Activated CD4-positive, alpha-beta memory T cell treated with anti-CD3 and anti-CD28 coated beads for 36 hours (primary cell): ENCODE data around the gene USP33. TPM values are rescaled to one million over a fixed set of nuclear protein-coding genes. Genes with fewer than 3 reads are reported as not detected.
"Not testable (repeated sequence)": the region's sequence is repeated elsewhere in the genome, so short reads cannot be mapped to it uniquely, and the experiment has no call there.

Experiments used
- CTCF ChIA-PET: fragments of 350-600 bp; sonication (Branson Sonifier 250); formaldehyde crosslinking; loops from one replicate; lab custom pipeline; 2021; ENCODE audit warnings: antibody characterized with exemption, inconsistent platforms; lab: Charles Lee
- POLR2A ChIA-PET: fragments of 350-600 bp; sonication (Branson Sonifier 250); formaldehyde crosslinking; loops from one replicate; lab custom pipeline; 2021; ENCODE audit warnings: antibody characterized with exemption; lab: Charles Lee
- DNase-seq: peaks from one replicate; pipeline ENCODE4 v3.0.0-alpha.2; 2020
- H3K27ac Mint-ChIP-seq: one replicate; pipeline ENCODE4 v1.8.0; 2021; ENCODE audit warnings: mixed read lengths
- H3K27me3 Mint-ChIP-seq: one replicate; pipeline ENCODE4 v1.8.0; 2021; ENCODE audit warnings: mixed read lengths
- H3K36me3 Mint-ChIP-seq: one replicate; pipeline ENCODE4 v1.8.0; 2021; ENCODE audit warnings: mixed read lengths
- H3K4me1 Mint-ChIP-seq: one replicate; pipeline ENCODE4 v1.8.0; 2021; ENCODE audit warnings: low read depth, mixed read lengths
- H3K4me3 Mint-ChIP-seq: one replicate; pipeline ENCODE4 v1.8.0; 2021; ENCODE audit warnings: mild to moderate bottlenecking, mixed read lengths
- H3K9me3 Mint-ChIP-seq: one replicate; pipeline ENCODE4 v1.8.0; 2021; ENCODE audit warnings: mixed read lengths
- intact Hi-C: fragments of 100-400 bp; cut with micrococcal nuclease; formaldehyde crosslinking; loops from one replicate; pipeline ENCODE4 v1.15.1; 2023
- total RNA-seq, 2 experiments: library from RNA; stranded (reverse); gene quantifications; one replicate each; pipeline ENCODE4 v1.2.3, GENCODE V29; 2021

The USP33 gene
- total RNA-seq, 2 experiments from 2014 or later, result 37.7 to 41.0 TPM

DNA sequence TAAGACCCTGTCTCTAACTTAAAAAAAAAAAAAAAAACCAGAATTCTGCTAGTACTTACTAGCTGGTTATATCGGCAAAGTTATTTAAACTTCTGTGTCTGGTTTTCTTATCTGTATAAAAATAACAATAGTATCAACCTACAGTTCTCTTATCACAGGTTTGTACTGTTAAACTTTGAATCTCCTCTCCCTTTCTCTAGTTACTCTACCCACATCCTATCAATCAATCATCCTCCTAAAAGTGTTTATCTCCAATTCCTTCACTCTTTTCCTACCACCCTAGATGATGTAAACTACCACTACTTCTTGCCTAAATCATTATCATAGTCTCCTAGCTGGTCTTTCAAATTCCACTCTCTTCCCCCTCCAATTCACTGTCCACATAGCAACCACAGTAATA is 27.6 kb downstream of the USP33 start:
- CTCF ChIA-PET, result interaction anchor here (0.6 kb wide), 1 partner anchor 17 kb away, joined by 6 read pairs; no protein-coding TSS in a partner anchor
- no peaks in the 10 kb centered on the region for H3K4me1 Mint-ChIP-seq
- H3K36me3 Mint-ChIP-seq, result peaks cover 14% of the 10 kb centered on the region
- no peaks in the 10 kb centered on the region for H3K9me3 Mint-ChIP-seq
- no peak overlapping the region for H3K4me3 Mint-ChIP-seq
- H3K27me3 Mint-ChIP-seq, result no peaks in the 10 kb centered on the region
- H3K27ac Mint-ChIP-seq, result no peak overlapping the region
- intact Hi-C loops, result no loop called here
- POLR2A ChIA-PET, result interaction anchor here (0.6 kb wide), 1 partner anchor 14 kb away, joined by 3 read pairs; no protein-coding TSS in a partner anchor
- no peak for DNase-seq

DNA sequence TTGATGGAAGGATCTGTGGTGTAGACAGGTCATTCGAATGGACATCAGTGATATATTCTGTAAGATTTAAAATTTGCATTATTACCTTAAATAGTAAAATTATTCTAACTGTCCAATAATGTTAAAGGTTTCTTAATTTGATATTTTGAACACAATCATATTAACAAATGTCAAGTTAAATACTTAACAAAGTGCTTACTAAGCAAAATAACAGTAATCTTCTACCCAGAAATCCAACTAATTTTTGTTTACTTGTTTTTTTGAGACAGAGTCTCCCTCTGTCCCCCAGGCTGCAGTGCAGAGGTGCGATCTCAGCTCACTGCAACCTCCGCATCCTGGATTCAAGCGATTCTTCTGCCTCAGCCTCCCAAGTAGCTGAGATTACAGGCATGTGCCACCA is 33.9 kb downstream of the USP33 start:
- no peaks in the 10 kb centered on the region for H3K27me3 Mint-ChIP-seq
- DNase-seq, result no peak
- intact Hi-C loops, result no loop called here
- no peaks in the 10 kb centered on the region for H3K9me3 Mint-ChIP-seq
- POLR2A ChIA-PET, result no interaction called here
- CTCF ChIA-PET, result no interaction called here
- no peaks in the 10 kb centered on the region for H3K4me1 Mint-ChIP-seq
- H3K36me3 Mint-ChIP-seq, result peaks cover 40% of the 10 kb centered on the region
- no peak overlapping the region for H3K4me3 Mint-ChIP-seq
- no peak overlapping the region for H3K27ac Mint-ChIP-seq

DNA sequence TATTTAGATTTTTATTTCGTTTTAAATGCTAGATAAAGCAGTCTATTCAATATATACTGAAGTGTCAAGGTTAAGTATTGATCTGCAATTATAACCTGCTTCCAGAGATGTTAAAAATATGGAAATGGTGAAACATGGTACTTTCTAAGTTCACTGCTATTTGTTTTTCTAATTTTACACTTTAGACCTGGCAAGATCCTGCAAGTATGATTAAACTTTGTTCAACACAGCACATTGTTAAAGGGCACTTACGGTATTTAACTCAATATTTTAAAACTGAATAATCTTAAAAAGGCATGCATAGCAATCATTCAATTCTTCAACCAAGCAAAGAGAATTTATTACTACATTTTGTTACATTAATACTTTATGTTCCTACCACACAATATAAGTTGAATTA is 41.5 kb downstream of the USP33 start:
- no peaks in the 10 kb centered on the region for H3K9me3 Mint-ChIP-seq
- POLR2A ChIA-PET, result no interaction called here
- no peaks in the 10 kb centered on the region for H3K27me3 Mint-ChIP-seq
- H3K27ac Mint-ChIP-seq, result no peak overlapping the region
- CTCF ChIA-PET, result no interaction called here
- DNase-seq, result no peak
- H3K4me1 Mint-ChIP-seq, result no peaks in the 10 kb centered on the region
- no peak overlapping the region for H3K4me3 Mint-ChIP-seq
- intact Hi-C loops, result no loop called here
- peaks cover 36% of the 10 kb centered on the region for H3K36me3 Mint-ChIP-seq

DNA sequence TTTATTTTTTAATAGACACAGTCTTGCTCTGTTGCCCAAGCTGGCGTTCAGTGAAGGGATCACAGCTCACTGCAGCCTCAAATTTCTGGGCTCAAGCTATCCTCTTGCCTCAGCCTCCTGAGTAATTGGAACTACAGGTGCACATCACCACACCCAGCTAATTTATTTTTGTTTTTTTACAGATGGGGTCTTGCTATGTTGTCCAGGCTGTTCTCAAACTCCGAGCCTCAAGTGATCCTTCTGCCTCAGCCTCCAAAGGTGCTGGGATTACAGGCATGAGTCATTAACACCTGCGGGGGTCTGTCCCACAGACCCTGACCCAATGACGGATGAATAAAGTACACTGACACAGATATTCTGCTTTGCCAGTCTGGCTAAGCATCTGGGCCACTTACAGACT is 43.6 kb downstream of the USP33 start:
- Mint-ChIP-seq H3K4me3 (no peak overlapping the region), H3K9me3 (no peaks in the 10 kb centered on the region), H3K27me3 (no peaks in the 10 kb centered on the region), H3K27ac (no peak overlapping the region), H3K36me3 (peaks cover 30% of the 10 kb centered on the region), H3K4me1 (no peaks in the 10 kb centered on the region)
- no peak for DNase-seq
- ChIA-PET POLR2A (no interaction called here), CTCF (no interaction called here)
- intact Hi-C loops, result no loop called here

DNA sequence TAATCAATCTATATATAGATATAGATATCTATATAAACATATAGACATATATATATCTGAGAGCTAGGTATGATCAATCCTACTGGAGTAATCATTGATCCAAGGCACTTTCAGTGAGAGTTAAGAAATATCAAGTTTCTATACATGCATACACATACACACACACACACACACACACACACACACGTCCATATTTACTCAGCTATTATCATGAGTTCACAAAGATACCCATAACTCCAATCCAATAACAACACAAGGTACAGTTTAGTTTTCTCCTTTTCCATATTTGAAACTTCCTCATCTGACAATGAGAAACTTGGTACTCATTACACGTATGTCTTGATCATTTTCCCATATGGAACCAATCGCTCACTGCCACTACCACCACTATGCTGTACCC is 49.9 kb downstream of the USP33 start:
- DNase-seq, result no peak
- peaks cover 24% of the 10 kb centered on the region for H3K36me3 Mint-ChIP-seq

DNA sequence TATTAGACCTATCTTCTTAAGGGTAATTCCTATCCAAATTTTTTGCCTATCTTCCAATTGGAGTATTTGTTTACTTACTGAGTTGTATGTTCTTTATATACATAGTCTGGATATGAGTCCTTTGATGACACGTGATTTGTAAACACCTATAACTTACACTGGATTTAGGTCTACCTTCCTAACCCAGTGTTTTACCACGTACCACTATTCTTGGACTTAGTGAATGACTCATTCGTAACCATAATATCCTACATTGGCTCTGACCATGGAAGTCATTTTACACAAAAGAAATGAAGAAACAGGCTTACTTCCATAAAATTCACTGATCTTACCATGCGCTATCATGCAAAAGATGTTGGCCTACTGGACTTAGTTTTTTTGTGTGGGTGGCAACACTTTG is 53.3 kb downstream of the USP33 start:
- no peak overlapping the region for H3K4me3 Mint-ChIP-seq
- CTCF ChIA-PET, result no interaction called here

More for the DNA sequence above, 49.9 kb downstream of the USP33 start:
- no peak overlapping the region for H3K27ac Mint-ChIP-seq
- no peak overlapping the region for H3K4me3 Mint-ChIP-seq
- no peaks in the 10 kb centered on the region for H3K9me3 Mint-ChIP-seq
- no peaks in the 10 kb centered on the region for H3K27me3 Mint-ChIP-seq
- ChIA-PET POLR2A (no interaction called here), CTCF (no interaction called here)
- intact Hi-C loops, result no loop called here
- H3K4me1 Mint-ChIP-seq, result no peaks in the 10 kb centered on the region

DNA sequence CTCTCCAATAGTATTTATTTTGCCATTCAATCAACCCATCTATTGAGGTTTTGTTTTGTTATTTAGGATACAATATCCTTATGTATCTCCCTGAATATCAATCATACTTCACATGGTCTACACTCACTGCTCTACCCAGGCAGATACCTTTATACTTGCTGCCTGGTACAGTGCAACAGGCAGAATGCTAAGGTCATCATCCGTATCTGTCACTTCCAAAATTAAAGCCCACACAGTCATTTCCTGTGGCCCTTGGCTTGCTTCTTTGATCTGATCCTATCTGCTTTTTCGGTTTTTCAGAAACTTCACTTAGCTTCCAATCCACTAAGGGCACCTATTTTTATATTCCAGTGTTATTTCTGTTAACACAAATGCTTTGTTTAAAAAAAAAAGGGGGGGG is 54.9 kb downstream of the USP33 start:
- no peak for DNase-seq
- Mint-ChIP-seq H3K9me3 (no peaks in the 10 kb centered on the region), H3K27ac (no peak overlapping the region), H3K36me3 (peaks cover 9% of the 10 kb centered on the region), H3K4me1 (no peaks in the 10 kb centered on the region), H3K4me3 (no peak overlapping the region), H3K27me3 (no peaks in the 10 kb centered on the region)
- intact Hi-C loops, result no loop called here
- ChIA-PET CTCF (no interaction called here), POLR2A (no interaction called here)

More for the DNA sequence above, 53.3 kb downstream of the USP33 start:
- POLR2A ChIA-PET, result no interaction called here
- H3K4me1 Mint-ChIP-seq, result no peaks in the 10 kb centered on the region
- H3K9me3 Mint-ChIP-seq, result no peaks in the 10 kb centered on the region
- H3K36me3 Mint-ChIP-seq, result peaks cover 11% of the 10 kb centered on the region
- no peak for DNase-seq
- H3K27ac Mint-ChIP-seq, result no peak overlapping the region
- H3K27me3 Mint-ChIP-seq, result no peaks in the 10 kb centered on the region
- intact Hi-C loops, result no loop called here

DNA sequence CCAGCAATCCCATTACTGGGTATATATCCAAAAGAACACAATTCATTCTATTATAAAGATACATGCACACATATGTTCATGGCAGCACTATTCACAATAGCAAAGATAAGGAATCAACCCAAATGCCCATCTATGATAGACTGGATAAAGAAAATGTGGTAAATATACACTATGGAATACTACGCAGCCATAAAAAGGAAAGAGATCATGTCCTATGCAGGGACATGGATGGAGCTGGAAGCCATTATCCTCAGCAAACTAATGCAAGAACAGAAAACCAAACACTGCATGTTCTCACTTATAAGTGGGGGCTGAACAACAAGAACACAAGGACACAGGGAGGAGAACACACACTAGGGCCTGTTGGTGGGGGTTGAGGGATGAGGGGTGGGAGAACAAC is 60.0 kb downstream of the USP33 start:
- CTCF ChIA-PET, H3K27ac Mint-ChIP-seq, H3K4me1 Mint-ChIP-seq, H3K36me3 Mint-ChIP-seq, H3K9me3 Mint-ChIP-seq, intact Hi-C loops, H3K4me3 Mint-ChIP-seq, DNase-seq, POLR2A ChIA-PET, H3K27me3 Mint-ChIP-seq: not testable (repeated sequence)

DNA sequence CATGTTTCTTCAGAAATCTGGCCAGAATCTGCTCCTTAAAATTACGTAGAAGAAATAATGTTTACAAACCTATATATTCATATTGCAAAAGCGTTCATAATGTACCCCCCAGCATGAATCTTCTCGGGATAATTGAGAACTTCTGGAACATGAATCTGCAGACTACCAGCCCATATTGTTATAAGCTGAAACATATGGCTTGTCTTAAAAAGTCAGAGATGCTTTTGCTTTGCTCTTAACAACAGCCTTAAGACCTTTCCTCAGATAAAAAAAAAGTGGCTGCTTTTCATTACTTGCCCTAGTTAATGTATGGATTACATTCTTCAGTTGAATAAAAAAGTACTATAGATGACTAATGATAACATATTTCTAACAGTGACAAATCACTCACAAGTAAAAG is 62.2 kb downstream of the USP33 start:
- H3K9me3 Mint-ChIP-seq, result no peaks in the 10 kb centered on the region
- POLR2A ChIA-PET, result no interaction called here
- CTCF ChIA-PET, result no interaction called here
- no peaks in the 10 kb centered on the region for H3K27me3 Mint-ChIP-seq
- H3K36me3 Mint-ChIP-seq, result peaks cover 12% of the 10 kb centered on the region
- no peaks in the 10 kb centered on the region for H3K4me1 Mint-ChIP-seq
- no peak overlapping the region for H3K4me3 Mint-ChIP-seq
- peak overlapping the region; percentile 35 for H3K27ac Mint-ChIP-seq
- no peak for DNase-seq
- intact Hi-C loops, result no loop called here

DNA sequence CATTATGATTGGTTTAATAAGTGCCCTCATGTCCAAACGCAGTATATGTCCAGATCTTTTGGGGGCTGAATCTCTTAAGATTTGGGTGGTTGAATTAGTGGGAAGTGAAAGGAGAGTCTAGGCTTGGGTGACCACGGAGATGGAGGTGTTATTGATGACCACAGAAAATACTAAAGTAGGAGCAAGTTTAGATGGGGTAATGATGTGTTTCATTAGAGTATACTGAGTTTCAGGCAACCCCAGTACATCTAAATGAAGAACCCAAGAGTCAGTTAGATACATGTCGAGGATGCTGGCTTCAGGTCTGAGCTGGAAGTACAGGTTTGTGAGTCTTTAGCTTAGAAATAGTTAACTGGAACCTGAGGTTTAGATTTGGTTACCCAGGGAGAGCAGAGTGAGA is 70.7 kb downstream of the USP33 start:
- no peak for DNase-seq
- H3K4me1 Mint-ChIP-seq, result peaks cover 6% of the 10 kb centered on the region
- H3K4me3 Mint-ChIP-seq, result no peak overlapping the region
- H3K9me3 Mint-ChIP-seq, result no peaks in the 10 kb centered on the region
- no peaks in the 10 kb centered on the region for H3K27me3 Mint-ChIP-seq
- H3K27ac Mint-ChIP-seq, result no peak overlapping the region
- intact Hi-C loops, result loop anchor here (10.0 kb wide), 2 partner anchors 404 to 1614 kb away; partner anchors contain the start of genes AK5 and ST6GALNAC3
- ChIA-PET POLR2A (no interaction called here), CTCF (no interaction called here)
- peaks cover 9% of the 10 kb centered on the region for H3K36me3 Mint-ChIP-seq

DNA sequence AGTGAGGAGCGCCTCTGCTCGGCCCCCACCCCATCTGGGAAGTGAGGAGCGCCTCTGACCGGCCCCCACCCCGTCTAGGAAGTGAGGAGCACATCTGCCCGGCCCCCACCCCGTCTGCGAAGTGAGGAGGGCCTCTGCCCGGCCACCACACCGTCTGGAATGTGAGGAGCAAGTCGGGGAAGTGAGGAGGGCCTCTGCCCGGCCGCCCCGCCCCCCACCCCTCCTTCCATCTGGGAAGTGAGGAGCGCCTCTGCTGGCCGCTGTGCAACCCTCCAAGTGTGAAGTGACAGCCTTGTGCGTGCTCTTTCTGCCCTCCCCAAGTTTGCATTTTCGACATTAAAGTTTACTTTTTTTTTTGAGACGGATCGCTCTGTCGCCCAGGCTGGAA is 72.1 kb downstream of the USP33 start:
- no peaks in the 10 kb centered on the region for H3K9me3 Mint-ChIP-seq
- POLR2A ChIA-PET, result no interaction called here
- H3K27ac Mint-ChIP-seq, result no peak overlapping the region
- H3K4me1 Mint-ChIP-seq, result peaks cover 11% of the 10 kb centered on the region
- intact Hi-C loops, result loop anchor here (10.0 kb wide), 2 partner anchors 403 to 1613 kb away; partner anchors contain the start of genes AK5 and ST6GALNAC3
- H3K4me3 Mint-ChIP-seq, result peak overlapping the region; percentile 53
- peaks cover 5% of the 10 kb centered on the region for H3K36me3 Mint-ChIP-seq
- H3K27me3 Mint-ChIP-seq, result no peaks in the 10 kb centered on the region
- DNase-seq, result peak; percentile 28
- CTCF ChIA-PET, result no interaction called here

DNA sequence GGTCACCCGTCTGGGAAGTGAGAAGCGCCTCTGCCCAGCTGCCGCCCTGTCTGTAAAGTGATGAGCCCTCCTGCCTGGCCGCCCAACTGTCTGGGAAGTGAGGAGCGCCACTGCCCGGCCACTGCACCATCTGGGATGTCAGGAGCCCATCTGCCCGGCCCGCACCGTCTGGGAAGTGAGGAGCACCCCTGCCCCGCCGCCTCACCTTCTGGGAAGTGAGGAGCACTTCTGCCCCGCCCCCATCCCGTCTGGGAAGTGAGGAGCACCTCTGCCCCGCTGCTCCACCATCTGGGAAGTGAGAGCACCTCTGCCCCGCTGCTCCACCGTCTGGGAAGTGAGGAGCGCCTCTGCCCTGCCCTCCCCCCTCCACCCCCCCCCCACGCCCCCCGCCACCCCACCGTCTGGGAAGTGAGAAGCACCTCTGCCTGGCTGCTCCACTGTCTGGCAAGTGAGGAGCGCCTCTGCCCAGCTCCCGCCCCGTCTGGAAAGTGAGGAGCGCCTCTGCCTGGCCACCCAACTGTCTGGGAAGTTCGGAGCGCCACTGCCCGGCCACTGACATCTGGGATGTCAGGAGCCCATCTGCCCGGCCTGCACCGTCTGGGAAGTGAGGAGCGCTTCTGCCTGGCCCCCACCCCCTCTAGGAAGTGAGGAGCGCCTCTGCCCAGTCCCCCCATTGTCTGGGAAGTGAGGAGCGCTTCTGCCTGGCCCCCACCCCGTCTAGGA is 72.7 kb downstream of the USP33 start:
- Mint-ChIP-seq H3K4me3 (no peak overlapping the region), H3K9me3 (no peaks in the 10 kb centered on the region), H3K36me3 (peaks cover 3% of the 10 kb centered on the region), H3K27me3 (no peaks in the 10 kb centered on the region), H3K27ac (no peak overlapping the region), H3K4me1 (peaks cover 11% of the 10 kb centered on the region)
- POLR2A ChIA-PET, result no interaction called here
- no peak for DNase-seq
- intact Hi-C loops, result loop anchor here (10.0 kb wide), 2 partner anchors 402 to 1612 kb away; partner anchors contain the start of genes AK5 and ST6GALNAC3
- CTCF ChIA-PET, result no interaction called here
